Measurements from ENCODE around the gene RPS6KC1.

DNA sequence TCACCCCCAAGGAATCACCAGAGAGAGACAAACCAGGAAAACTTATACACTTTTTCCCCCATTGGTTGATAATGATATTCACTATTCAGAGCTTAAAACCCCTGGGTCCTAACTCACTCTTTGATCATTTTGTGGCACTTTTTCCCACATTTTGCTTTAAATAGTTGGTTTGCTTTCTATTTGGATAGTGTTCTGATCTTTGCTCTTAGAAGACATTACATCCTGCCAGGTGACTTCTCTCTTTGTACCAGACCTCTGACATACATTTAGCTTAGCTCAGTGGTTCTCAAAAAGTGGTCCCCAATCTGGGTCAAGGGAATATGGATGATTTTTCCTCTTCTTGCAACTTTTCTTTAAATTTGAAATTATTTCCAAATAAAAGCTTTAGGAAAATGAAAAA is 228.4 kb downstream of the RPS6KC1 start:
- TF ChIP-seq, protein P1, sequence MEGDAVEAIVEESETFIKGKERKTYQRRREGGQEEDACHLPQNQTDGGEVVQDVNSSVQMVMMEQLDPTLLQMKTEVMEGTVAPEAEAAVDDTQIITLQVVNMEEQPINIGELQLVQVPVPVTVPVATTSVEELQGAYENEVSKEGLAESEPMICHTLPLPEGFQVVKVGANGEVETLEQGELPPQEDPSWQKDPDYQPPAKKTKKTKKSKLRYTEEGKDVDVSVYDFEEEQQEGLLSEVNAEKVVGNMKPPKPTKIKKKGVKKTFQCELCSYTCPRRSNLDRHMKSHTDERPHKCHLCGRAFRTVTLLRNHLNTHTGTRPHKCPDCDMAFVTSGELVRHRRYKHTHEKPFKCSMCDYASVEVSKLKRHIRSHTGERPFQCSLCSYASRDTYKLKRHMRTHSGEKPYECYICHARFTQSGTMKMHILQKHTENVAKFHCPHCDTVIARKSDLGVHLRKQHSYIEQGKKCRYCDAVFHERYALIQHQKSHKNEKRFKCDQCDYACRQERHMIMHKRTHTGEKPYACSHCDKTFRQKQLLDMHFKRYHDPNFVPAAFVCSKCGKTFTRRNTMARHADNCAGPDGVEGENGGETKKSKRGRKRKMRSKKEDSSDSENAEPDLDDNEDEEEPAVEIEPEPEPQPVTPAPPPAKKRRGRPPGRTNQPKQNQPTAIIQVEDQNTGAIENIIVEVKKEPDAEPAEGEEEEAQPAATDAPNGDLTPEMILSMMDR (IDR thresholded peaks at IDR 0.05) = no peak
- TF ChIP-seq POLR2A (IDR thresholded peaks at IDR 0.05) = no peak
